Measurements from ENCODE around the gene GRIK2. TPM values are rescaled to one million over a fixed set of nuclear protein-coding genes. Genes with fewer than 3 reads are reported as not detected.

The GRIK2 gene
- total RNA-seq, 1 experiment from 2014 or later, result 0.61 TPM

DNA sequence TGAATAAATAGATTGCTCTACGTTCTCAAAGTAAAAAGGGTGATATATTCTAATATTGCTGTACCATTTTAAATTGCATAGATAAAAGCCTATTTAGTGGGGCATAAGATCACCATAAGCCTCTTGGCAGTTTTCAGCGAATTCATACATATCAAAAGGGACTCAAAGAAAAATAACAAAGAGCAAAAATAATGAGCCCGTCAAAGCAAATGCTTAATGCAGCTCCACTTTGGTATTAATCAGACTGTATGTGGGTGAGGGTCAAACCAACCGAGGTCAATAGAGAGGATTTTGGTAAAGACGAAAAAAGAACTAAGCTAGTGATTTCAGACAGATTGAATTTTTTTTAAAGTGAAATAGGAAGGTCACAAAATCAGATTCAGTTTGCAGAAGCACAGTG, 598.8 kb downstream of the GRIK2 start:
- no peaks in the 10 kb centered on the region for H3K4me1 ChIP-seq (replicated peaks; ENCODE audit: insufficient read depth)
- ChIA-PET POLR2A (ENCODE audit: unreplicated experiment) (no interaction called here), CTCF (no interaction called here)
- TF ChIP-seq, protein P1, sequence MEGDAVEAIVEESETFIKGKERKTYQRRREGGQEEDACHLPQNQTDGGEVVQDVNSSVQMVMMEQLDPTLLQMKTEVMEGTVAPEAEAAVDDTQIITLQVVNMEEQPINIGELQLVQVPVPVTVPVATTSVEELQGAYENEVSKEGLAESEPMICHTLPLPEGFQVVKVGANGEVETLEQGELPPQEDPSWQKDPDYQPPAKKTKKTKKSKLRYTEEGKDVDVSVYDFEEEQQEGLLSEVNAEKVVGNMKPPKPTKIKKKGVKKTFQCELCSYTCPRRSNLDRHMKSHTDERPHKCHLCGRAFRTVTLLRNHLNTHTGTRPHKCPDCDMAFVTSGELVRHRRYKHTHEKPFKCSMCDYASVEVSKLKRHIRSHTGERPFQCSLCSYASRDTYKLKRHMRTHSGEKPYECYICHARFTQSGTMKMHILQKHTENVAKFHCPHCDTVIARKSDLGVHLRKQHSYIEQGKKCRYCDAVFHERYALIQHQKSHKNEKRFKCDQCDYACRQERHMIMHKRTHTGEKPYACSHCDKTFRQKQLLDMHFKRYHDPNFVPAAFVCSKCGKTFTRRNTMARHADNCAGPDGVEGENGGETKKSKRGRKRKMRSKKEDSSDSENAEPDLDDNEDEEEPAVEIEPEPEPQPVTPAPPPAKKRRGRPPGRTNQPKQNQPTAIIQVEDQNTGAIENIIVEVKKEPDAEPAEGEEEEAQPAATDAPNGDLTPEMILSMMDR (conservative IDR thresholded peaks at IDR 0.05), result no peak
- TF ChIP-seq EZH2 (IDR thresholded peaks at IDR 0.05; ENCODE audit: low read depth), result no peak
- H3K9me2 ChIP-seq (ENCODE audit: insufficient read depth), result no peaks in the 10 kb centered on the region
- no peaks in the 10 kb centered on the region for H3F3A ChIP-seq (ENCODE audit: insufficient read depth, low read depth)
- no peak for DNase-seq
- no peaks in the 10 kb centered on the region for H3K9me3 ChIP-seq (ENCODE audit: insufficient read depth, low read depth)
- H3K79me2 ChIP-seq (ENCODE audit: low read depth), result no peaks in the 10 kb centered on the region
- no peak overlapping the region for H3K4me2 ChIP-seq
- no peak overlapping the region for H3K4me3 ChIP-seq
- H2AFZ ChIP-seq, result no peak overlapping the region
- intact Hi-C loops (cut with micrococcal nuclease; ENCODE audit: unreplicated experiment), result no loop called here
- no peaks in the 10 kb centered on the region for H3K36me3 ChIP-seq (ENCODE audit: low read depth)
- no peaks in the 10 kb centered on the region for H3K27me3 ChIP-seq (ENCODE audit: insufficient read depth, low read depth)
- no peak overlapping the region for H3K27ac ChIP-seq
- H4K20me1 ChIP-seq (ENCODE audit: insufficient read depth), result no peaks in the 10 kb centered on the region
- BruUV-seq (replicated peaks), result no TSS peak

DNA sequence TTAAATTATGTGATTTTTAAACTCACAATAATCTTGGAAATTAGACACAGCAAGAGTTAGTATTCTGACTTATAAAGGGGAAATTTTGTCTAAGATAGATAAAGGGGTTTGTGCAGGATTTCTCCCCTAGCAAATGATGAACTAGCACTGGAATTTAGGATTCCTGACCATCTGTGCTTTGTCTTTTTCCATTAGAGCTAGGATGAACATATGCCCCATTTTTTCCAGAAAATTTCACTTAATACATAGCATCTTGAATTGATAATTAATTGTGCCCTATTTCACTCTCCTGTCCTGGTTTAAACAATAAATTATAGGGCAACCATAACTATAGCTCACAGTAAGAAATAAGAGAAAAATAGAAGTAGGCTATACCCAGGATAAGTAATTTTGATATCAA, 601.0 kb downstream of the GRIK2 start:
- Histone ChIP-seq H3K27me3 (ENCODE audit: insufficient read depth, low read depth) (no peaks in the 10 kb centered on the region), H2AFZ (no peak overlapping the region), H3K4me2 (no peak overlapping the region), H3K9me3 (ENCODE audit: insufficient read depth, low read depth) (no peaks in the 10 kb centered on the region), H3K79me2 (ENCODE audit: low read depth) (no peaks in the 10 kb centered on the region), H4K20me1 (ENCODE audit: insufficient read depth) (no peaks in the 10 kb centered on the region), H3K27ac (no peak overlapping the region), H3F3A (ENCODE audit: insufficient read depth, low read depth) (no peaks in the 10 kb centered on the region), H3K4me3 (no peak overlapping the region), H3K4me1 (replicated peaks; ENCODE audit: insufficient read depth) (no peaks in the 10 kb centered on the region), H3K9me2 (ENCODE audit: insufficient read depth) (no peaks in the 10 kb centered on the region), H3K36me3 (ENCODE audit: low read depth) (no peaks in the 10 kb centered on the region)
- DNase-seq, result no peak
- POLR2A ChIA-PET (ENCODE audit: unreplicated experiment), result no interaction called here
- intact Hi-C loops (cut with micrococcal nuclease; ENCODE audit: unreplicated experiment), result no loop called here
- CTCF ChIA-PET, result no interaction called here
- no TSS peak for BruUV-seq (replicated peaks)
- TF ChIP-seq, protein P1 (conservative IDR thresholded peaks at IDR 0.05), result no peak
- no peak for TF ChIP-seq EZH2 (IDR thresholded peaks at IDR 0.05; ENCODE audit: low read depth)

DNA sequence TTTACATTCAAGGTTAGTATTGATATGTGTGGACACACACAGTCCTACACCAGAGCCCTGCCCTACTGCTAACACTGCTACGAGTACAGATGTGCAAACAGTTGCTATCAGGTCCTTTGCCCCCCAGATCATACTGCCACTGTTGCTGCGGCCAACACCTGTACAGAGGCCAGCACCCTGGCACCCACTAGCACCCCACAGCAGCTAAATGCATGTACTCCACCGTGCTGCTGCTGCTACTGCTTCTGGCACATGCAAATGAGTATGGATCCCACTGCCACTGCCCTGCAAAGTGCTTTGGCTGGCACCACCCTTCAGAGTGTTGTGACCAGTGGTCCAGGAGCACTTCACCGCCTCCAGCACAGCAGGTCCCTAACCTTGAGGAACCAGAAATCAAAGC, 621.9 kb downstream of the GRIK2 start:
- no peak overlapping the region for H2AFZ ChIP-seq
- H3K36me3 ChIP-seq (ENCODE audit: low read depth), result no peaks in the 10 kb centered on the region
- H3K79me2 ChIP-seq (ENCODE audit: low read depth), result no peaks in the 10 kb centered on the region
- no peak overlapping the region for H3K4me2 ChIP-seq
- no peaks in the 10 kb centered on the region for H3K4me1 ChIP-seq (replicated peaks; ENCODE audit: insufficient read depth)
- no peaks in the 10 kb centered on the region for H3K27me3 ChIP-seq (ENCODE audit: insufficient read depth, low read depth)
- H3K4me3 ChIP-seq, result no peak overlapping the region
- TF ChIP-seq, protein P1 (conservative IDR thresholded peaks at IDR 0.05), result no peak
- ChIA-PET CTCF (no interaction called here), POLR2A (ENCODE audit: unreplicated experiment) (no interaction called here)
- no peaks in the 10 kb centered on the region for H3K9me2 ChIP-seq (ENCODE audit: insufficient read depth)
- H3K27ac ChIP-seq, result no peak overlapping the region
- DNase-seq, result no peak
- no peaks in the 10 kb centered on the region for H3K9me3 ChIP-seq (ENCODE audit: insufficient read depth, low read depth)
- H3F3A ChIP-seq (ENCODE audit: insufficient read depth, low read depth), result no peaks in the 10 kb centered on the region
- no TSS peak for BruUV-seq (replicated peaks)
- no peaks in the 10 kb centered on the region for H4K20me1 ChIP-seq (ENCODE audit: insufficient read depth)
- intact Hi-C loops (cut with micrococcal nuclease; ENCODE audit: unreplicated experiment), result no loop called here

Data from PC-9 (cell line).